OCI-LY7 (cell line): ENCODE results near the gene FRMPD4. TPM values are rescaled to one million over a fixed set of nuclear protein-coding genes. Genes with fewer than 3 reads are reported as not detected.

Experiments used
- BruUV-seq: library from RNA; stranded (reverse); fragments of 400-500 nt; replicated peaks from 2 replicates; lab custom pipeline; 2021; lab: Mats Ljungman, UMichigan
- CTCF ChIA-PET: fragments of 300-600 bp; sonication (Branson Sonifier 250); formaldehyde crosslinking; loops from one replicate; lab custom pipeline; 2022; ENCODE audit warnings: antibody characterized with exemption; ENCODE audit not compliant: unreplicated experiment; lab: Charles Lee
- POLR2A ChIA-PET: fragments of 300-600 bp; sonication (Branson Sonifier 250); formaldehyde crosslinking; loops from one replicate; lab custom pipeline; 2022; ENCODE audit warnings: antibody characterized with exemption; lab: Charles Lee
- DNase-seq: peaks from one replicate; pipeline ENCODE4 v3.0.0-alpha.2; 2015; ENCODE audit warnings: low spot score
- H2AFZ ChIP-seq: fragments of 200-600 bp; sonication (generic), shearing (Covaris generic); 2 replicates; pipeline ENCODE4 v1.6.1; 2014; ENCODE audit warnings: mild to moderate bottlenecking, antibody characterized with exemption, low read length, moderate library complexity
- H3K27ac ChIP-seq: fragments of 200-600 bp; sonication (generic); 2 replicates; pipeline ENCODE4 v1.5.1; 2014; ENCODE audit warnings: mixed run types, low read depth, mild to moderate bottlenecking, moderate library complexity, low read length, inconsistent platforms; ENCODE audit not compliant: poor library complexity, severe bottlenecking
- H3K36me3 ChIP-seq: fragments of 200-600 bp; sonication (generic); 2 replicates; pipeline ENCODE4 v1.6.1; 2014; ENCODE audit warnings: mild to moderate bottlenecking, antibody characterized with exemption, low read length, moderate library complexity, mixed read lengths; ENCODE audit not compliant: insufficient read depth
- H3K4me1 ChIP-seq: fragments of 200-600 bp; sonication (generic); 2 replicates; pipeline ENCODE4 v1.5.1; 2014; ENCODE audit warnings: mild to moderate bottlenecking, low read length; ENCODE audit not compliant: insufficient read depth, poor library complexity, severe bottlenecking
- H3K4me2 ChIP-seq: fragments of 200-600 bp; sonication (generic); 2 replicates; pipeline ENCODE4 v1.6.1; 2014; ENCODE audit warnings: mild to moderate bottlenecking, low read length
- H3K4me3 ChIP-seq: fragments of 200-600 bp; sonication (generic); 2 replicates; pipeline ENCODE4 v1.5.1; 2014; ENCODE audit warnings: mild to moderate bottlenecking, low read depth, low read length; ENCODE audit not compliant: poor library complexity, severe bottlenecking
- H3K79me2 ChIP-seq: fragments of 200-600 bp; sonication (generic); 2 replicates; pipeline ENCODE4 v1.6.1; 2016; ENCODE audit warnings: low read depth, mild to moderate bottlenecking, low read length, moderate library complexity, mixed read lengths; ENCODE audit not compliant: insufficient read depth
- H3K9me2 ChIP-seq: fragments of 200-600 bp; sonication (generic); 2 replicates; pipeline ENCODE4 v1.6.1; 2016; ENCODE audit warnings: mild to moderate bottlenecking, low read length, mixed read lengths; ENCODE audit not compliant: insufficient read depth
- H3K9me3 ChIP-seq: fragments of 200-600 bp; sonication (generic); 2 replicates; pipeline ENCODE4 v1.6.1; 2014; ENCODE audit warnings: mild to moderate bottlenecking, mixed run types, low read length, mixed read lengths
- H4K20me1 ChIP-seq: fragments of 200-600 bp; sonication (generic); 2 replicates; pipeline ENCODE4 v1.6.1; 2014; ENCODE audit warnings: mild to moderate bottlenecking, antibody characterized with exemption, low read length, moderate library complexity, mixed read lengths; ENCODE audit not compliant: insufficient read depth
- EZH2phosphoT487 ChIP-seq: fragments of 200-600 bp; sonication (generic); IDR thresholded peaks from 2 replicates; pipeline ENCODE4 v1.6.1; 2018; ENCODE audit warnings: low read depth, borderline replicate concordance, mild to moderate bottlenecking, mixed run types, antibody characterized with exemption, low read length, moderate library complexity, mixed read lengths
- intact Hi-C: fragments of 100-400 bp; cut with micrococcal nuclease; formaldehyde crosslinking; loops from one replicate; pipeline ENCODE4 v1.10.0; 2022; ENCODE audit not compliant: unreplicated experiment
- total RNA-seq, 2 experiments: library from RNA; depleted of rRNA in 1 of 2; stranded (reverse); fragments of >200 nt in 1 of 2; shearing (Covaris generic) in 1 of 2; gene quantifications; 2 replicates each; pipeline ENCODE4 v1.2.3, GENCODE V29; 2014 to 2022
- TF ChIP-seq, protein P1 (sequence below): fragments of 200-600 bp; sonication (generic); conservative IDR thresholded peaks from 2 replicates; pipeline ENCODE4 v1.5.1; 2014; ENCODE audit warnings: mild to moderate bottlenecking, antibody characterized with exemption, low read length, moderate library complexity, mixed read lengths

FRMPD4 gene
- total RNA-seq, 2 experiments from 2014 or later = not detected

DNA sequence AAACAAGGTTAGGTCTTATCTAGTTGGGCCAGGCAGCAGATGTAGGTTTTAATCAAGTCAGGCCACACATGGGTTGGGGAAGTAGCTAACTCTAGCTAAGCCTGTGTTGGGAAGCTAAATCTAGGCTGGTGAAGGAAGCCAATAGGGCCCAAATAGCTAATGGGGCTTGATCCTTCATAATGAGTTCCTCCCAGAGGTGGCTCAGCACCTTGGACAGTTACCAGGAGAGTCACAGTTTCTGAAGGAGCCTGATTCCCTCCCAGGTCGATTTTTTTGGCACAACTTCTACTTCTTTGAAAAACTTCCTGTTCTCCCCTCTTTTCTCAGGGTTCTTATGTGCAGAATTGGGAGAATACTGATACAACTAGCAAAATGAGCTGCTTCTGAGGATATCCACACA lies 410.5 kb downstream of the FRMPD4 start:
- ChIA-PET CTCF (no interaction called here), POLR2A (no interaction called here)
- no peak overlapping the region for H2AFZ ChIP-seq
- H3K27ac ChIP-seq = no peak overlapping the region
- peak; percentile 26 for DNase-seq
- H3K36me3 ChIP-seq = no peaks in the 10 kb centered on the region
- no peaks in the 10 kb centered on the region for H3K9me2 ChIP-seq
- no peaks in the 10 kb centered on the region for H3K4me1 ChIP-seq
- H3K4me3 ChIP-seq = no peak overlapping the region
- TF ChIP-seq, protein P1, sequence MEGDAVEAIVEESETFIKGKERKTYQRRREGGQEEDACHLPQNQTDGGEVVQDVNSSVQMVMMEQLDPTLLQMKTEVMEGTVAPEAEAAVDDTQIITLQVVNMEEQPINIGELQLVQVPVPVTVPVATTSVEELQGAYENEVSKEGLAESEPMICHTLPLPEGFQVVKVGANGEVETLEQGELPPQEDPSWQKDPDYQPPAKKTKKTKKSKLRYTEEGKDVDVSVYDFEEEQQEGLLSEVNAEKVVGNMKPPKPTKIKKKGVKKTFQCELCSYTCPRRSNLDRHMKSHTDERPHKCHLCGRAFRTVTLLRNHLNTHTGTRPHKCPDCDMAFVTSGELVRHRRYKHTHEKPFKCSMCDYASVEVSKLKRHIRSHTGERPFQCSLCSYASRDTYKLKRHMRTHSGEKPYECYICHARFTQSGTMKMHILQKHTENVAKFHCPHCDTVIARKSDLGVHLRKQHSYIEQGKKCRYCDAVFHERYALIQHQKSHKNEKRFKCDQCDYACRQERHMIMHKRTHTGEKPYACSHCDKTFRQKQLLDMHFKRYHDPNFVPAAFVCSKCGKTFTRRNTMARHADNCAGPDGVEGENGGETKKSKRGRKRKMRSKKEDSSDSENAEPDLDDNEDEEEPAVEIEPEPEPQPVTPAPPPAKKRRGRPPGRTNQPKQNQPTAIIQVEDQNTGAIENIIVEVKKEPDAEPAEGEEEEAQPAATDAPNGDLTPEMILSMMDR = no peak
- TF ChIP-seq EZH2phosphoT487 = no peak
- intact Hi-C loops = no loop called here
- H3K9me3 ChIP-seq = no peaks in the 10 kb centered on the region
- BruUV-seq = no TSS peak
- no peaks in the 10 kb centered on the region for H4K20me1 ChIP-seq
- H3K4me2 ChIP-seq = no peak overlapping the region
- no peaks in the 10 kb centered on the region for H3K79me2 ChIP-seq

DNA sequence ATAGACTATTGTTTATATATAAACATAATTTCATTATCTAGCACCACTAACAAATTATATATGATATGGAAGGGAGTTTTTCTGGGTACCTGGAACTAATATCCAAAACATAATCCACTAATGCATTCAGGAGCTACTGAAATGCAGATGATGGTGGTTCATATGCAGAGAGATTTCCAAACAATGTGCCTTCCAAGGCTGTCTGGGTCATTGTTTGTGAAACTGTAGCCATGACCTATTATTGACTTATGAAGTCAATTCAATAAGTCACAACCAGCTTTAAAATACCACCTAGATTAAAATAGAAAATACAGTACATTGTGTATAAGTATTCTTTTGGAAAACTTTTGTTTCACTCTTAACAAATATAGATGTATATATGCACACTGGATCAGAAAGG lies 415.9 kb downstream of the FRMPD4 start:
- no peak overlapping the region for H3K4me3 ChIP-seq
- ChIA-PET POLR2A (no interaction called here), CTCF (no interaction called here)
- DNase-seq = no peak
- no peak overlapping the region for H3K27ac ChIP-seq
- no TSS peak for BruUV-seq
- H3K4me2 ChIP-seq = no peak overlapping the region
- H4K20me1 ChIP-seq = no peaks in the 10 kb centered on the region
- H3K9me3 ChIP-seq = no peaks in the 10 kb centered on the region
- no peaks in the 10 kb centered on the region for H3K79me2 ChIP-seq
- TF ChIP-seq, protein P1 = no peak
- TF ChIP-seq EZH2phosphoT487 = no peak
- no peaks in the 10 kb centered on the region for H3K4me1 ChIP-seq
- no peaks in the 10 kb centered on the region for H3K9me2 ChIP-seq
- intact Hi-C loops = no loop called here
- no peaks in the 10 kb centered on the region for H3K36me3 ChIP-seq
- H2AFZ ChIP-seq = no peak overlapping the region

DNA sequence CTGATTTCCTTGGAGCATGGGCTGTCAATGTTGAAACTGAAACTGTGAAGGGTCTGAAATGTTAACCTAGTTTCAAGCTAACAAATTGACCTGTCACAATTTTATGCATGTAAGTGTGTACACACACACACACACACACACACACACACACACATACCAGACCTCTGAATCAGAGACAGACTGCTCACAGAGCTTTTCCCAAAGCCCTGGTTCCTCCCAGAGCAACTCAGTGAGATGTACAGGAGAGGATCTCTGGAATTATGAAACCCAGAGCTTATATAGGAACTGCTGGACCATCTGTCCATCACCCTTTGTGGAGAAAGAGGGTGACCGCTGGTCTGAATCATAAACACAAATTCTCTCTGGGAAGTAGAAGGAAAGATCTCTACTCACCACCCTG lies 424.8 kb downstream of the FRMPD4 start:
- H4K20me1 ChIP-seq = no peaks in the 10 kb centered on the region
- H3K4me3 ChIP-seq = no peak overlapping the region
- no peak for DNase-seq
- H3K4me2 ChIP-seq = no peak overlapping the region
- H3K27ac ChIP-seq = no peak overlapping the region
- H3K4me1 ChIP-seq = no peaks in the 10 kb centered on the region
- H3K9me2 ChIP-seq = no peaks in the 10 kb centered on the region
- ChIA-PET CTCF (no interaction called here), POLR2A (no interaction called here)
- no peaks in the 10 kb centered on the region for H3K36me3 ChIP-seq
- TF ChIP-seq EZH2phosphoT487 = no peak
- TF ChIP-seq, protein P1 = no peak
- H3K9me3 ChIP-seq = no peaks in the 10 kb centered on the region
- no peaks in the 10 kb centered on the region for H3K79me2 ChIP-seq
- intact Hi-C loops = loop anchor here (10.0 kb wide), 1 partner anchor 478 kb away; no protein-coding TSS in a partner anchor
- BruUV-seq = no TSS peak
- H2AFZ ChIP-seq = no peak overlapping the region
